A549 (cell line): ENCODE measurements around the gene TMEM80. TPM values are rescaled to one million over a fixed set of nuclear protein-coding genes. Genes with fewer than 3 reads are reported as not detected.
A peak's percentile ranks its signal among the peaks of the same experiment; 100 is the strongest.
"Not testable (repeated sequence)": the region's sequence is repeated elsewhere in the genome, so short reads cannot be mapped to it uniquely, and the experiment has no call there.

Experiments used
- ATAC-seq, 2 experiments: fragments of 200-7000 bp in 1 of 2; fragments of >200 bp in 1 of 2; cut with Nextera tagmentation in 1 of 2; cut with Tn5 transposase in 1 of 2; 3 replicates each; pipeline versions ENCODE4 v1.8.0 to v1.9.1; 2018 to 2020; ENCODE audit warnings: mild to moderate bottlenecking in 1 of 2, moderate library complexity in 1 of 2
- CTCF ChIA-PET: fragments of 300-600 bp; sonication (Branson Sonifier 250); formaldehyde crosslinking; extraction: SDS; loops from one replicate; lab custom pipeline; 2021; ENCODE audit warnings: antibody characterized with exemption, inconsistent platforms; lab: Yijun Ruan, JAX
- POLR2A ChIA-PET: fragments of 350-600 bp; formaldehyde crosslinking; extraction: SDS; loops from one replicate; lab custom pipeline; 2021; ENCODE audit warnings: antibody characterized with exemption, inconsistent platforms; lab: Yijun Ruan, JAX
- DNase-seq, 2 experiments: peaks; one replicate each; pipeline versions ENCODE4 v3.0.0 to v3.0.0-alpha.2; 2011 to 2016; ENCODE audit warnings: low read depth in 1 of 2, low spot score in 1 of 2
- FAIRE-seq: peaks from 2 replicates; lab custom pipeline; 2011; peaks lifted over from hg19 to GRCh38; lab: Jason Lieb, UNC
- H3K27ac ChIP-seq, 2 experiments: fragments of >200 bp; sonication (Bioruptor Twin); formaldehyde crosslinking; 3 replicates each; pipeline ENCODE4 v1.5.1; 2016 to 2017
- H3K4me1 ChIP-seq: fragments of >200 bp; sonication (Bioruptor Twin); formaldehyde crosslinking; 3 replicates; pipeline ENCODE4 v1.6.1; 2016
- H3K4me2 ChIP-seq: fragments of >200 bp; sonication (Bioruptor Twin); formaldehyde crosslinking; 3 replicates; pipeline ENCODE4 v1.6.1; 2016
- H3K4me3 ChIP-seq: fragments of >200 bp; sonication (Bioruptor Twin); formaldehyde crosslinking; 3 replicates; pipeline ENCODE4 v1.5.1; 2016
- H3K9me3 ChIP-seq: fragments of >200 bp; sonication (Bioruptor Twin); formaldehyde crosslinking; 3 replicates; pipeline ENCODE4 v1.6.1; 2016
- CEBPB ChIP-seq, 2 experiments: fragments of >200 bp in 1 of 2; sonication (Bioruptor Twin) in 1 of 2; formaldehyde crosslinking in 1 of 2; IDR thresholded peaks; 2 replicates each; pipeline ENCODE4 v1.6.1; 2012 to 2016
- CHD4 ChIP-seq: fragments of 200-600 bp; sonication (generic); IDR thresholded peaks from 2 replicates; pipeline ENCODE4 v1.6.1; 2016; ENCODE audit warnings: antibody characterized with exemption, mild to moderate bottlenecking, borderline replicate concordance
- E2F6 ChIP-seq: IDR thresholded peaks from 2 replicates; pipeline ENCODE4 v1.6.1; 2012; ENCODE audit warnings: low read depth, borderline replicate concordance
- EHF ChIP-seq: fragments of 250-450 bp; sonication (Bioruptor Pico); IDR thresholded peaks from 2 replicates; pipeline ENCODE4 v1.5.0; 2020; ENCODE audit warnings: mild to moderate bottlenecking
- EP300 ChIP-seq, 2 experiments: fragments of >200 bp; sonication (Bioruptor Twin); formaldehyde crosslinking; IDR thresholded peaks; 2 replicates in 1 of 2; 3 replicates in 1 of 2; pipeline ENCODE4 v1.6.1; 2016 to 2017
- FOSB ChIP-seq: fragments of 250-450 bp; sonication (Bioruptor Pico); IDR thresholded peaks from 2 replicates; pipeline ENCODE4 v1.5.0; 2020; ENCODE audit warnings: mild to moderate bottlenecking, moderate library complexity
- HES2 ChIP-seq: fragments of >200 bp; sonication (Bioruptor Twin); formaldehyde crosslinking; IDR thresholded peaks from 2 replicates; pipeline ENCODE4 v1.6.1; 2016
- HEYL ChIP-seq: fragments of 250-450 bp; sonication (Bioruptor Pico); IDR thresholded peaks from 2 replicates; pipeline ENCODE4 v1.8.0; 2021; ENCODE audit warnings: mild to moderate bottlenecking, moderate library complexity
- HMGXB4 ChIP-seq: fragments of 250-450 bp; sonication (Bioruptor Pico); IDR thresholded peaks from 2 replicates; pipeline ENCODE4 v1.5.0; 2021; ENCODE audit warnings: mild to moderate bottlenecking, moderate library complexity, borderline replicate concordance
- HOXA7 ChIP-seq: fragments of 250-450 bp; sonication (Bioruptor Pico); IDR thresholded peaks from 2 replicates; pipeline ENCODE4 v1.5.0; 2020; ENCODE audit warnings: mild to moderate bottlenecking, moderate library complexity
- HOXB13 ChIP-seq: fragments of 250-450 bp; sonication (Bioruptor Pico); IDR thresholded peaks from 2 replicates; pipeline ENCODE4 v1.5.0; 2020; ENCODE audit warnings: low read depth, mild to moderate bottlenecking, moderate library complexity
- KDM1A ChIP-seq: fragments of 200-600 bp; sonication (generic); IDR thresholded peaks from 2 replicates; pipeline ENCODE4 v1.6.1; 2016; ENCODE audit warnings: low read depth, mild to moderate bottlenecking
- MAZ ChIP-seq: fragments of 150-350 bp; IDR thresholded peaks from 2 replicates; pipeline ENCODE4 v1.6.1; 2014; ENCODE audit warnings: antibody characterized with exemption, low read depth, low read length, borderline replicate concordance
- NPAS2 ChIP-seq: fragments of 250-450 bp; sonication (Bioruptor Pico); IDR thresholded peaks from 2 replicates; pipeline ENCODE4 v1.8.0; 2022; ENCODE audit warnings: mild to moderate bottlenecking, moderate library complexity, borderline replicate concordance
- RAD21 ChIP-seq, 2 experiments: fragments of >200 bp in 1 of 2; sonication (Bioruptor Twin) in 1 of 2; formaldehyde crosslinking in 1 of 2; IDR thresholded peaks in 1 of 2; conservative IDR thresholded peaks in 1 of 2; 2 replicates in 1 of 2; 3 replicates in 1 of 2; pipeline ENCODE4 v1.6.1; 2012 to 2018; ENCODE audit warnings: inconsistent platforms in 1 of 2
- RARB ChIP-seq: fragments of 250-450 bp; sonication (Bioruptor Pico); IDR thresholded peaks from 2 replicates; pipeline ENCODE4 v1.8.0; 2021; ENCODE audit warnings: mild to moderate bottlenecking, moderate library complexity
- RNF2 ChIP-seq: fragments of 200-600 bp; sonication (generic); IDR thresholded peaks from 2 replicates; pipeline ENCODE4 v1.6.1; 2016; ENCODE audit warnings: low read depth, mild to moderate bottlenecking, antibody characterized with exemption, moderate library complexity, borderline replicate concordance
- SREBF2 ChIP-seq: fragments of 450-650 bp; IDR thresholded peaks from 2 replicates; pipeline ENCODE4 v1.6.1; 2014; ENCODE audit warnings: mild to moderate bottlenecking, moderate library complexity
- TFCP2L1 ChIP-seq: fragments of 250-450 bp; sonication (Bioruptor Pico); IDR thresholded peaks from 2 replicates; pipeline ENCODE4 v1.5.0; 2021; ENCODE audit warnings: mild to moderate bottlenecking
- TP53 ChIP-seq: fragments of 250-450 bp; sonication (Bioruptor Pico); IDR thresholded peaks from 2 replicates; pipeline ENCODE4 v1.5.0; 2021; ENCODE audit warnings: mild to moderate bottlenecking, moderate library complexity
- WGBS: methylation state at CpG from one replicate; pipeline ENCODE4 v1.1.6; 2017; ENCODE audit errors: missing lambda C conversion rate; 5-methylcytosine and 5-hydroxymethylcytosine counted together
- polyA plus RNA-seq, 4 experiments: library from polyadenylated mRNA; depleted of rRNA in 3 of 4; stranded (reverse); fragments of >200 nt; fragmentation: RNase III in 1 of 4; extraction: RNeasy Plus Mini Kit Qiagen cat#74134 plus additional on column Dnase treatment in 1 of 4; gene quantifications; 2 replicates in 3 of 4; 3 replicates in 1 of 4; pipeline ENCODE4 v1.2.3, GENCODE V29; 2011 to 2017
- TF ChIP-seq, protein P1 (sequence below): fragments of 250-450 bp; sonication (Bioruptor Pico); IDR thresholded peaks from 2 replicates; pipeline ENCODE4 v1.5.0; 2020; ENCODE audit warnings: low read depth, mild to moderate bottlenecking, moderate library complexity
- TF ChIP-seq, protein P2 (sequence below): fragments of 150-350 bp; IDR thresholded peaks from 2 replicates; pipeline ENCODE4 v1.6.1; 2014; ENCODE audit warnings: low read depth, mild to moderate bottlenecking, low read length

TMEM80 gene
- polyA plus RNA-seq, 2 of the 4 experiments (the other 2 are of a cell fraction) = 10.8 to 15.2 TPM

- H3K27ac ChIP-seq, ATAC-seq, H3K4me2 ChIP-seq, FAIRE-seq, DNase-seq, POLR2A ChIA-PET, H3K9me3 ChIP-seq, H3K4me3 ChIP-seq: not testable (repeated sequence)
- H3K4me1 ChIP-seq = peaks cover 14% of the 10 kb centered on the region
- 88% methylated on average over 14 of the region's 14 CpGs for WGBS
- CTCF ChIA-PET = interaction anchor here (0.7 kb wide), 1 partner anchor 69 kb away, joined by 3 read pairs; no protein-coding TSS in a partner anchor
Measured at GRCh38 chr11:653136-653535, 42.5 kb upstream of the TMEM80 start.

GRCh38 chr11:653837-654236 lies 41.8 kb upstream of the TMEM80 start:
- Histone ChIP-seq H3K9me3 (no peaks in the 10 kb centered on the region), H3K4me2 (no peak overlapping the region), H3K27ac (no peak overlapping the region), H3K4me1 (peaks cover 14% of the 10 kb centered on the region), H3K4me3 (no peak overlapping the region)
- no peak for TF ChIP-seq E2F6
- TF ChIP-seq CHD4 = no peak
- no peak for TF ChIP-seq HOXB13 (CRISPR knock-in tag)
- no peak for TF ChIP-seq TP53
- TF ChIP-seq KDM1A = no peak
- no peak for TF ChIP-seq FOSB (CRISPR knock-in tag)
- no peak for TF ChIP-seq EP300 (IDR thresholded peaks at IDR 0.05)
- TF ChIP-seq TFCP2L1 (CRISPR knock-in tag) = no peak
- no peak for TF ChIP-seq EHF
- TF ChIP-seq RNF2 = no peak
- ATAC-seq (peak in 1 of 2 experiments; percentile 21; a peak in 2 of 6 replicates), FAIRE-seq (no peak), DNase-seq (no peak)
- POLR2A ChIA-PET = no interaction called here
- CTCF ChIA-PET = interaction anchor here (0.8 to 3.8 kb wide), 3 partner anchors 10 to 74 kb away, joined by 3 to 21 read pairs (median 6); no protein-coding TSS in a partner anchor
- WGBS = 92% methylated on average over 12 of the region's 15 CpGs

DNA sequence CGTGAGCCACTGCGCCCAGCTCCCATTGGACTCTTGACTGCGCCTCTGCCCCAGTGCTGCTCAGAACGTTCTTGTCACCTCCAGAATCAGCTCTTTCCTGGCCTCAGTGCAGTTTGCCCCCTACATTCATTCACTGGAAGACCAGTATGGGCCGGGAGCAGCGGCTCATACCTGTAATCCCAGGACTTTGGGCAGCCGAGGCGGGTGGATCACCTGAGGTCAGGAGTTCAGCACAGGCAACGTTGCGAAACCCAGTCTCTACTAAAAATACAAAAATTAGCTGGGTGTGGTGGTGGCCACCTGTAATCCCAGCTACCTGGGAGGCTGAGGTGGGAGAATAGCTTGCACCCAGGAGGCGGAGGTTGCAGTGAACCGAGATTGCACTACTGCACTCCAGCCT lies 41.2 kb upstream of the TMEM80 start:
- H3K4me3 ChIP-seq, H3K27ac ChIP-seq, FAIRE-seq, POLR2A ChIA-PET, DNase-seq, H3K9me3 ChIP-seq, H3K4me2 ChIP-seq: not testable (repeated sequence)
- peaks cover 14% of the 10 kb centered on the region for H3K4me1 ChIP-seq
- WGBS = 97% methylated on average over 12 of the region's 12 CpGs
- TF ChIP-seq CEBPB (IDR thresholded peaks at IDR 0.05) = peak in 1 of 2 experiments; percentile 59; a peak in 1 of 4 replicates
- TF ChIP-seq, all 56 proteins: peak for 1; not testable (repeated sequence) for 55
- not testable (repeated sequence) for ATAC-seq
- CTCF ChIA-PET = interaction anchor here (0.8 to 3.8 kb wide), 6 partner anchors 8 to 100 kb away, joined by 3 to 21 read pairs (median 5); no protein-coding TSS in a partner anchor

DNA sequence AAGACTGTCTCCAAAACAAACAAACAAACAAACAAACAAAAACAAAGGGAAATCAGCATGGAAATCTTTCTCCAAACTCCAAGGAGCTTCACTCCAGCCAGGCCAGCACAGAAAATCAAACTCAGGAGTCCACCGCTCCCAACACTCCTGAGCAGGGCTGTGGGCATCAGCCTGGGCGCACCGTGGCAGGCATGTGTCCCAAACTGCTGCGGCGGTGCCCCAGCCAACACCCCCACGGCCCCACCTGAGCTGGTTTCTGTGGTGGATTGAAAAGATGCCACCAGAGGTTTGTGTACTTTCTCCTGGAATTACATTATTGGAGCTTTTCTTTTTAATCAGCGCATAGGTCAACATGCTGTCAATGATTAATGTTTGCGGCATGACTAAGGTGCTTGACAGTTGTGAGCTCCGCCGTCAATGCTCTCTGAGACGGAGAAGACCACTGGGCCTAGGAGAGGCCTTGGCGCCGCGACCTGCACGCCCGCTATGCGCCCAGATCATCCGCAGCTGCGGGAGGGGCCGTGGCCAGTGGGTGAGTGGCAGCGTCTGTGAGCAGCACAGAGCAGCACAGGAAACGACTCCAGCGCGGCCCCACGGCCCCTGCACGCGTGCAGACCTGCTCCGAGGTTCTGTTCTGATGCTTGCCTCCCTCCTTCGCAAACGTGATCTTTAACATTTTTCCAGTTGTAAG lies 40.4 kb upstream of the TMEM80 start:
- Histone ChIP-seq H3K27ac (no peak overlapping the region), H3K4me2 (peak overlapping the region; percentile 48; the same call in 2 of the 3 replicates), H3K4me1 (peaks cover 14% of the 10 kb centered on the region), H3K9me3 (no peaks in the 10 kb centered on the region), H3K4me3 (no peak overlapping the region)
- ChIA-PET CTCF (interaction anchor here (0.6 to 3.8 kb wide), 14 partner anchors 8 to 100 kb away, joined by 3 to 21 read pairs (median 5); partner anchors contain the start of genes DEAF1, TALDO1 and TMEM80), POLR2A (interaction anchor here (0.6 kb wide), 1 partner anchor 9 kb away, joined by 3 read pairs; no protein-coding TSS in a partner anchor)
- FAIRE-seq (no peak), DNase-seq (peak in 1 of 2 experiments; percentile 36), ATAC-seq (peak; percentile 25 to 60; a peak in 4 of 6 replicates)
- WGBS = 71% methylated on average over 30 of the region's 30 CpGs
- TF ChIP-seq, protein P1, sequence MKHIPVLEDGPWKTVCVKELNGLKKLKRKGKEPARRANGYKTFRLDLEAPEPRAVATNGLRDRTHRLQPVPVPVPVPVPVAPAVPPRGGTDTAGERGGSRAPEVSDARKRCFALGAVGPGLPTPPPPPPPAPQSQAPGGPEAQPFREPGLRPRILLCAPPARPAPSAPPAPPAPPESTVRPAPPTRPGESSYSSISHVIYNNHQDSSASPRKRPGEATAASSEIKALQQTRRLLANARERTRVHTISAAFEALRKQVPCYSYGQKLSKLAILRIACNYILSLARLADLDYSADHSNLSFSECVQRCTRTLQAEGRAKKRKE (CRISPR knock-in tag) = no peak
- TF ChIP-seq HES2 (no peak), RARB (CRISPR knock-in tag) (no peak), MAZ (no peak), TP53 (no peak), HOXA7 (CRISPR knock-in tag) (no peak), RAD21 (conservative IDR thresholded peaks at IDR 0.05 in 1 of 2, IDR thresholded peaks at IDR 0.05 in 1 of 2) (no peak), HMGXB4 (no peak), NPAS2 (CRISPR knock-in tag) (no peak), FOSB (CRISPR knock-in tag) (no peak), HEYL (CRISPR knock-in tag) (no peak), SREBF2 (no peak)
- TF ChIP-seq, protein P2, sequence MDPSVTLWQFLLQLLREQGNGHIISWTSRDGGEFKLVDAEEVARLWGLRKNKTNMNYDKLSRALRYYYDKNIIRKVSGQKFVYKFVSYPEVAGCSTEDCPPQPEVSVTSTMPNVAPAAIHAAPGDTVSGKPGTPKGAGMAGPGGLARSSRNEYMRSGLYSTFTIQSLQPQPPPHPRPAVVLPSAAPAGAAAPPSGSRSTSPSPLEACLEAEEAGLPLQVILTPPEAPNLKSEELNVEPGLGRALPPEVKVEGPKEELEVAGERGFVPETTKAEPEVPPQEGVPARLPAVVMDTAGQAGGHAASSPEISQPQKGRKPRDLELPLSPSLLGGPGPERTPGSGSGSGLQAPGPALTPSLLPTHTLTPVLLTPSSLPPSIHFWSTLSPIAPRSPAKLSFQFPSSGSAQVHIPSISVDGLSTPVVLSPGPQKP = no peak
